Measurements from ENCODE around the gene KANSL3.

Gene KANSL3

DNA sequence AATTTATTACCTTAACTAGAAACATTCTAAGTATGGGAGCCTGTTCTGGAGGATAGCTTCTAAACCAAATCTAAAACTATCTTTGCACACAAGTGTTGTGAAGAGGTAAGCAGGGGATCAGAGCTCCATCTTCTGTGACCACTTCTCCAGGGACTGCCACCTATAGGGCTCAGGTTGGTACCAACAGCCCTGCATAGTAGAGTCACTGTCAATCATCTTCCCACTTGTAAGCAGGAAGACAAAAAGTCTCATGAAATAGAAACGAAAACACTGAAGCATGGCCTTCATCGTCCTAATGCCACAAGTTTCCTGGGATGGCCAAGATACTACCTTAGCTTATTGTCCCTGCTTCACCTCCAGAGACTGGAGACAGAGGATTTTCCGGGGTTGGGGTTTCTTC is 43.8 kb downstream of the KANSL3 start:
- TF ChIP-seq, protein P1, sequence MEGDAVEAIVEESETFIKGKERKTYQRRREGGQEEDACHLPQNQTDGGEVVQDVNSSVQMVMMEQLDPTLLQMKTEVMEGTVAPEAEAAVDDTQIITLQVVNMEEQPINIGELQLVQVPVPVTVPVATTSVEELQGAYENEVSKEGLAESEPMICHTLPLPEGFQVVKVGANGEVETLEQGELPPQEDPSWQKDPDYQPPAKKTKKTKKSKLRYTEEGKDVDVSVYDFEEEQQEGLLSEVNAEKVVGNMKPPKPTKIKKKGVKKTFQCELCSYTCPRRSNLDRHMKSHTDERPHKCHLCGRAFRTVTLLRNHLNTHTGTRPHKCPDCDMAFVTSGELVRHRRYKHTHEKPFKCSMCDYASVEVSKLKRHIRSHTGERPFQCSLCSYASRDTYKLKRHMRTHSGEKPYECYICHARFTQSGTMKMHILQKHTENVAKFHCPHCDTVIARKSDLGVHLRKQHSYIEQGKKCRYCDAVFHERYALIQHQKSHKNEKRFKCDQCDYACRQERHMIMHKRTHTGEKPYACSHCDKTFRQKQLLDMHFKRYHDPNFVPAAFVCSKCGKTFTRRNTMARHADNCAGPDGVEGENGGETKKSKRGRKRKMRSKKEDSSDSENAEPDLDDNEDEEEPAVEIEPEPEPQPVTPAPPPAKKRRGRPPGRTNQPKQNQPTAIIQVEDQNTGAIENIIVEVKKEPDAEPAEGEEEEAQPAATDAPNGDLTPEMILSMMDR (IDR thresholded peaks at IDR 0.05; ENCODE audit: control insufficient read depth, extremely low read depth, insufficient read depth) = no peak
- H3K4me3 ChIP-seq (ENCODE audit: low read depth, low read length) = no peak overlapping the region
- DNase-seq (ENCODE audit: low read depth) = no peak

DNA sequence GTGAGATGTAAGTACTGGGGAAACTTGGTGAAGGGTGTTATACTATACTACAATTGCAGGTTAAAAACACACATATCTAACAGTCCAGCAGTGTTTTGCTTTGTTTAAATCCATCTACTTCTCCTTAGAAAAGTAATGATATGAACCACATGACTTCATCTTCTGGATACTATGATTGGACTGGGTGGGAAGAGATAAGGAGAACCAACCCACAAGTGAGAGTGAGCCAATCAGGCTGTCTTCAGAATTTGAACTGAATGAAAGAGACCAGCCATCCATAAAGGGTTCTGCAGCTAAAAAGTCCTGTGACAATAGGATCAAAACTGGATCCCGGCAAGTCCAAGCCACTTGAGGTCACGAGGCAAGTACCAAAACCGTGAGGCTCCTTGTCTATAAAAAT is 46.6 kb downstream of the KANSL3 start:
- H3K4me3 ChIP-seq (ENCODE audit: low read depth, low read length) = no peak overlapping the region
- TF ChIP-seq, protein P1 (IDR thresholded peaks at IDR 0.05; ENCODE audit: control insufficient read depth, extremely low read depth, insufficient read depth) = no peak
- no peak for DNase-seq (ENCODE audit: low read depth)

DNA sequence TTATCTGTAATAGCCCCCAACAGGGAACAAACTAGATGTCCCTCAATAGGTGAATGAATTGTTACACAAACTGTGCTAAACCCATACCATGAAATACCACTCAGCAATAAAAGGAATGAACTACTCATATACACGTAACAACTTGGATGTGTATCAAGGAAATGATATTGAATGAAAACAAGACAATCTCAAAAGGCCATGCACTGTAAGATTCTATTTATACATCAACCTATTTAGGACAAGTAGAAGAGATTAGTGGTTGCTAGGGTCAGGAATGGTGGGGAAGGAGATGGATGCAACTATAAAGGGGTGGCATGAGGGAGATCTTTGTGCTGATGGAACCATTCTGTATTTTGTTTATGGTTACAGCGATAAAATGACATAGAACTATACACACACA is 47.1 kb downstream of the KANSL3 start:
- no peak for DNase-seq (ENCODE audit: low read depth)
- H3K4me3 ChIP-seq (ENCODE audit: low read depth, low read length) = no peak overlapping the region
- TF ChIP-seq, protein P1 (IDR thresholded peaks at IDR 0.05; ENCODE audit: control insufficient read depth, extremely low read depth, insufficient read depth) = no peak

DNA sequence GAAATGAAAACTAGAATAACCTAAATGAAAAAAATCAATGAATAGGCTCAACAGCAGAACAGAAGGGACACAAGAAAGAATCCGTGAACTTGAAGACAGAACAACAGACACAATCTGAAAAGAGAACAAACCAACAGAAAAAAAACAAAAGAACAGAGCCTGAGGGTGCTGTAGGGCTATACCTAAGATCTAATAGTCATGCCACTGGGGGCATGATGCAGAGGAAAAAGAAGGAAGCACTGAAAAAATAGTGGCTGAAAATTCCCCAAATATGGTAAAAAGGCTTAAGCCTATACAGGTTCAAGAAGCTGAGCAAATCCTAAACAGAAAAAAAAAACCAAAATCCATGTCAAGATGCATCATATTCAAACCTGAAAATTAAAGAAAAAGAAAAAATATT is 50.3 kb downstream of the KANSL3 start:
- no peak for DNase-seq (ENCODE audit: low read depth)
- TF ChIP-seq, protein P1 (IDR thresholded peaks at IDR 0.05; ENCODE audit: control insufficient read depth, extremely low read depth, insufficient read depth) = no peak
- no peak overlapping the region for H3K4me3 ChIP-seq (ENCODE audit: low read depth, low read length)

DNA sequence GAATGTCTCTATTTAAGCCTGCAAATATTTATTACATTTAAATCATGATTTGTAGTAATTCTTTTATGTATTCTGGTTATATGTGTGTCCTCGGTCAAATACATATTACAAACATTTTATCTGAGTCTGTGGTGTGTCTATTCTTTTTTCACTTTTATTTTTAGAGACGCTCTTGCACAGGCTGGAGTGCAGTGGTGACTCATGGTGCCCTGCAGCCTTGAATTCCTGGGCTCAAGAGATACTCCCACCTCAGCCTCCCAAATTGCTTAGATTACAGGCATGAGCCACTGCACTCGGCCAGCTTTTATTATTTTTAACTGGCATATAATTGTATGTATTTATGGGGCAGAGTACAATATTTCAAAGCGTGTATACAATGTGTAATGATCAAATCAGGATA is 54.1 kb downstream of the KANSL3 start:
- TF ChIP-seq, protein P1 (IDR thresholded peaks at IDR 0.05; ENCODE audit: control insufficient read depth, extremely low read depth, insufficient read depth) = no peak
- no peak for DNase-seq (ENCODE audit: low read depth)
- no peak overlapping the region for H3K4me3 ChIP-seq (ENCODE audit: low read depth, low read length)

DNA sequence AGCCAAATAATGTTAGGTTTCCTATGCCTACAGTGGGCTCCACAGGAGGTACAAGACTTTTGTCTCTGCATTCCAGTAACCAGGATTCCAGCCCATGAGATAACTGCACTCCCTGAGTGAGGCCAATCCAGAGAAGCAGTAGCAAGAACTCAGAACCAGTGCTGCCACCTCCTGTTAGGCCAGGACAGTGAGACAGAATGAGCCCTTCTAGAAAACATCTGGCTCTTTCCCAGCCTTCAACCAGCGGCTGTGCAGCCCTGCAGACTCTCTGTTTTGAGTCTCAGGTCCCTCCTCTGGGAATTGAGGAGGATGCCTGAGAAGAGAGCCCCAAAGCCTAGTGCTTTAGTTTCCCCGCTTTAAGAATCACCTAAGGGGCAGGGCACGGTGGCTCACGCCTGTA is 57.3 kb downstream of the KANSL3 start:
- no peak for DNase-seq (ENCODE audit: low read depth)
- TF ChIP-seq, protein P1 (IDR thresholded peaks at IDR 0.05; ENCODE audit: control insufficient read depth, extremely low read depth, insufficient read depth) = peak; percentile 62
- H3K4me3 ChIP-seq (ENCODE audit: low read depth, low read length) = no peak overlapping the region

DNA sequence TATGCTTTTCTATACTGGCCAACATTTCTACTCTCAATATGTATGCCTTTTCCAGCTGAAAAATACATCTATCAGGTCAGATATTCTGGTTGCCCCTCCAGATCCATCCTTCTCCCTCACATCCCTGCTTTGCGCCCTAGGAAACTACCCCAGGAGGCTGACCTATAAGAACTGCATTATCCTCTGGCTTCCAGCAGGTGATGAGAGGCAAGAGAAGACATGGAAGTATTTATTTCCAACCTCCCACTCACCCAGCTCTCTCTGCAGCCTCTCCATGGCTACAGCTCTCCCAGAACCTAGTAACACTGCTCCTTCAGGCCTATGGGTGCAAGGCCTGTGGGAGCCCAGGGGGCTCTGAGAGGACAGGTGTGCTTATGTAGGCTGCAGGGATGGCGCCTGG is 58.7 kb downstream of the KANSL3 start:
- no peak for DNase-seq (ENCODE audit: low read depth)
- no peak overlapping the region for H3K4me3 ChIP-seq (ENCODE audit: low read depth, low read length)
- TF ChIP-seq, protein P1 (IDR thresholded peaks at IDR 0.05; ENCODE audit: control insufficient read depth, extremely low read depth, insufficient read depth) = no peak
